Natural killer cell (primary cell): ENCODE measurements around the gene TMEM141. TPM values are rescaled to one million over a fixed set of nuclear protein-coding genes. Genes with fewer than 3 reads are reported as not detected.
"Not testable (repeated sequence)": the region's sequence is repeated elsewhere in the genome, so short reads cannot be mapped to it uniquely, and the experiment has no call there.

Source experiments
- ATAC-seq, 3 donors: fragments of 150-1000 bp in 2 of 3; fragments of 200-7000 bp in 1 of 3; cut with Tn5 transposase; 1 replicate in 1 of 3; 2 replicates in 2 of 3; pipeline ENCODE4 v1.10.0; 2021; ENCODE audit warnings: mild to moderate bottlenecking in 2 of 3, moderate library complexity in 2 of 3
- DNase-seq, 2 donors: peaks; one replicate each; pipeline versions ENCODE4 v3.0.0 to v3.0.0-alpha.2; 2013 to 2021; ENCODE audit warnings: mixed read lengths in 1 of 2
- H3K27ac ChIP-seq: one replicate; pipeline ENCODE4 v1.5.1; 2013; ENCODE audit warnings: mild to moderate bottlenecking, low read length
- H3K27me3 ChIP-seq: one replicate; pipeline ENCODE4 v1.6.1; 2013; ENCODE audit warnings: low read length; ENCODE audit not compliant: control insufficient read depth, insufficient read depth
- H3K36me3 ChIP-seq: one replicate; pipeline ENCODE4 v1.6.1; 2013; ENCODE audit warnings: low read length; ENCODE audit not compliant: control insufficient read depth, insufficient read depth
- H3K4me1 ChIP-seq: one replicate; pipeline ENCODE4 v1.6.1; 2013; ENCODE audit warnings: low read length; ENCODE audit not compliant: control insufficient read depth, insufficient read depth
- H3K4me3 ChIP-seq: one replicate; pipeline ENCODE4 v1.5.1; 2013; ENCODE audit warnings: low read length
- H3K9me3 ChIP-seq: one replicate; pipeline ENCODE4 v1.6.1; 2013; ENCODE audit warnings: low read length; ENCODE audit not compliant: control insufficient read depth, insufficient read depth
- H3K27ac Mint-ChIP-seq, 2 donors: one replicate each; pipeline ENCODE4 v1.8.0; 2022; ENCODE audit warnings: mild to moderate bottlenecking in 2 of 2, mixed read lengths in 2 of 2, moderate library complexity in 1 of 2
- H3K27me3 Mint-ChIP-seq, 2 donors: one replicate each; pipeline ENCODE4 v1.8.0; 2022; ENCODE audit warnings: low read depth in 2 of 2, mixed read lengths in 2 of 2
- H3K36me3 Mint-ChIP-seq: one replicate; pipeline ENCODE4 v1.8.0; 2022; ENCODE audit warnings: mixed read lengths
- H3K4me1 Mint-ChIP-seq, 2 donors: one replicate each; pipeline ENCODE4 v1.8.0; 2022; ENCODE audit warnings: mixed read lengths in 2 of 2
- H3K4me3 Mint-ChIP-seq: one replicate; pipeline ENCODE4 v1.8.0; 2022; ENCODE audit warnings: mild to moderate bottlenecking, moderate library complexity, mixed read lengths
- H3K9me3 Mint-ChIP-seq, 2 donors: one replicate each; pipeline ENCODE4 v1.8.0; 2022; ENCODE audit warnings: mixed read lengths in 2 of 2
- WGBS: methylation state at CpG from one replicate; pipeline ENCODE4 v1.1.7; 2013; ENCODE audit warnings: missing lambda C conversion rate; ENCODE audit not compliant: insufficient coverage; 5-methylcytosine and 5-hydroxymethylcytosine counted together
- intact Hi-C: fragments of 100-400 bp; cut with micrococcal nuclease; formaldehyde crosslinking; loops from one replicate; pipeline ENCODE4 v1.14.2; 2022
- total RNA-seq, 4 donors: library from RNA; stranded (reverse); fragments of 120-200 nt in 1 of 4; gene quantifications; one replicate each; pipeline versions ENCODE4 v1.2.3 to v1.2.4, GENCODE V29; 2013 to 2022
- TF ChIP-seq, protein P1 (sequence below): fragments of 200-600 bp; IDR thresholded peaks from one replicate; pipeline ENCODE4 v1.8.0; 2022; ENCODE audit warnings: antibody characterized with exemption

Gene TMEM141
- total RNA-seq, 3 donors from 2014 or later (not counting 1 experiment from before 2014, with no cell fraction given): 22.4 to 26.9 (median 26.6) TPM

DNA sequence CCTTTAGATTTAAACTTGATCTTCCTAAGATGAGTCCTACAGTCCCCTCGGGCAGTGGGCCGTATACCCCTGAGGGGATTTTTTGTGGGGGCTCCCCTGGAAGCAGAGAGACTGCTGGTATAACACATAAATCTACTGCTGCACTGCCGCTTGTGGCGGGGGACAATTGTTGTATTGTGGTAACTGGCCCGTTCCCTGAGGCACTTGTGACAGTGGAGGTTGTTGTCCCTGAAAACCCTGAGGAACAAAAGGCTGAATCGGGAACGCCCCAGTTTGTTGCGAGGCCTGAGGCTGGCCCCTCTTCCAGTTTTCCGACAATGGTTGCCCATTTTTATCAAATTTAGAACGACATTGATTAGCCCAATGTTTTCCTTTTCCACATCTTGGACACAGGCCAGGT, 4.7 kb upstream of the TMEM141 start:
- DNase-seq: no peak
- Histone ChIP-seq H3K27ac (no peak overlapping the region), H3K36me3 (no peaks in the 10 kb centered on the region), H3K27me3 (no peaks in the 10 kb centered on the region), H3K4me3 (no peak overlapping the region), H3K9me3 (no peaks in the 10 kb centered on the region), H3K4me1 (peaks cover 29% of the 10 kb centered on the region)
- TF ChIP-seq, protein P1, sequence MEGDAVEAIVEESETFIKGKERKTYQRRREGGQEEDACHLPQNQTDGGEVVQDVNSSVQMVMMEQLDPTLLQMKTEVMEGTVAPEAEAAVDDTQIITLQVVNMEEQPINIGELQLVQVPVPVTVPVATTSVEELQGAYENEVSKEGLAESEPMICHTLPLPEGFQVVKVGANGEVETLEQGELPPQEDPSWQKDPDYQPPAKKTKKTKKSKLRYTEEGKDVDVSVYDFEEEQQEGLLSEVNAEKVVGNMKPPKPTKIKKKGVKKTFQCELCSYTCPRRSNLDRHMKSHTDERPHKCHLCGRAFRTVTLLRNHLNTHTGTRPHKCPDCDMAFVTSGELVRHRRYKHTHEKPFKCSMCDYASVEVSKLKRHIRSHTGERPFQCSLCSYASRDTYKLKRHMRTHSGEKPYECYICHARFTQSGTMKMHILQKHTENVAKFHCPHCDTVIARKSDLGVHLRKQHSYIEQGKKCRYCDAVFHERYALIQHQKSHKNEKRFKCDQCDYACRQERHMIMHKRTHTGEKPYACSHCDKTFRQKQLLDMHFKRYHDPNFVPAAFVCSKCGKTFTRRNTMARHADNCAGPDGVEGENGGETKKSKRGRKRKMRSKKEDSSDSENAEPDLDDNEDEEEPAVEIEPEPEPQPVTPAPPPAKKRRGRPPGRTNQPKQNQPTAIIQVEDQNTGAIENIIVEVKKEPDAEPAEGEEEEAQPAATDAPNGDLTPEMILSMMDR: no peak
- no peak overlapping the region for H3K27ac Mint-ChIP-seq
- H3K27me3 Mint-ChIP-seq: peaks cover 0 to 4% of the 10 kb centered on the region in 2 donors
- H3K9me3 Mint-ChIP-seq: no peaks in the 10 kb centered on the region
- intact Hi-C loops: loop anchor here (5.0 kb wide), 1 partner anchor 56 kb away; the partner anchor contains the start of gene AJM1
- 76% methylated on average over 10 of the region's 10 CpGs for whole genome bisulfite sequencing
- no peaks in the 10 kb centered on the region for H3K36me3 Mint-ChIP-seq
- H3K4me3 Mint-ChIP-seq: no peak overlapping the region
- no peak for ATAC-seq
- H3K4me1 Mint-ChIP-seq: peaks cover 27 to 34% of the 10 kb centered on the region in 2 donors

- H3K36me3 ChIP-seq, DNase-seq, H3K27ac Mint-ChIP-seq: not testable (repeated sequence)
These were observed 4.2 kb upstream of the TMEM141 start for GRCh38 chr9:136786983-136787382.

GRCh38 chr9:136787690-136788400, 3.3 kb upstream of the TMEM141 start:
- Histone ChIP-seq H3K36me3 (peaks cover under 1% of the 10 kb centered on the region), H3K9me3 (no peaks in the 10 kb centered on the region), H3K27ac (peak overlapping the region; percentile 14), H3K27me3 (no peaks in the 10 kb centered on the region), H3K4me3 (no peak overlapping the region), H3K4me1 (peaks cover 43% of the 10 kb centered on the region)
- DNase-seq: peak; percentile 67 to 90
- peaks cover 0 to 4% of the 10 kb centered on the region in 2 donors for H3K27me3 Mint-ChIP-seq
- H3K4me1 Mint-ChIP-seq: peaks cover 27 to 34% of the 10 kb centered on the region in 2 donors
- H3K4me3 Mint-ChIP-seq: peak overlapping the region; percentile 85
- H3K9me3 Mint-ChIP-seq: no peaks in the 10 kb centered on the region
- ATAC-seq: no peak
- peak overlapping the region; percentile 91 to 96 for H3K27ac Mint-ChIP-seq
- intact Hi-C loops: loop anchor here (1.0 to 5.0 kb wide), 2 partner anchors 54 to 247 kb away; partner anchors contain the start of gene AJM1
- no peaks in the 10 kb centered on the region for H3K36me3 Mint-ChIP-seq
- TF ChIP-seq, protein P1: peak; percentile 95
- WGBS: 22% methylated on average over 18 of the region's 21 CpGs

More at GRCh38 chr9:136786983-136787382, 4.2 kb upstream of the TMEM141 start:
- intact Hi-C loops: loop anchor here (5.0 kb wide), 1 partner anchor 55 kb away; the partner anchor contains the start of gene AJM1
- not testable (repeated sequence) for ATAC-seq, H3K27me3 Mint-ChIP-seq, H3K9me3 Mint-ChIP-seq, H3K4me3 Mint-ChIP-seq, H3K27ac ChIP-seq, H3K4me3 ChIP-seq, H3K36me3 Mint-ChIP-seq, H3K9me3 ChIP-seq, H3K27me3 ChIP-seq
- peaks cover 34% of the 10 kb centered on the region for H3K4me1 ChIP-seq
- 69% methylated on average over 3 of the region's 4 CpGs for WGBS
- H3K4me1 Mint-ChIP-seq: peaks cover 27 to 34% of the 10 kb centered on the region in 2 donors

- not testable (repeated sequence) for ATAC-seq, H3K9me3 ChIP-seq, H3K4me3 ChIP-seq, H3K36me3 ChIP-seq, H3K36me3 Mint-ChIP-seq, H3K27me3 ChIP-seq, H3K9me3 Mint-ChIP-seq, H3K27me3 Mint-ChIP-seq
- peak; percentile 28 to 35 for DNase-seq
- peak overlapping the region; percentile 85 for H3K4me3 Mint-ChIP-seq
- peak overlapping the region; percentile 91 to 96 for H3K27ac Mint-ChIP-seq
- intact Hi-C loops: loop anchor here (1.0 to 5.0 kb wide), 2 partner anchors 53 to 246 kb away; partner anchors contain the start of gene AJM1
- peak overlapping the region; percentile 38 for H3K27ac ChIP-seq
- peaks cover 43% of the 10 kb centered on the region for H3K4me1 ChIP-seq
- 56% methylated on average over 25 of the region's 27 CpGs for WGBS
- H3K4me1 Mint-ChIP-seq: peaks cover 27 to 34% of the 10 kb centered on the region in 2 donors
These were observed 2.3 kb upstream of the TMEM141 start for GRCh38 chr9:136788644-136789522.
